Measurements from ENCODE around the gene DTNA. TPM values are rescaled to one million over a fixed set of nuclear protein-coding genes. Genes with fewer than 3 reads are reported as not detected.

DTNA gene
- total RNA-seq, 1 experiment from 2014 or later: 20.9 TPM

- DNase-seq (ENCODE audit: low spot score): no peak
Measured at GRCh38 chr18:34858188-34858587, 148.1 kb downstream of the DTNA start.

GRCh38 chr18:34859496-34859895 is 149.4 kb downstream of the DTNA start:
- DNase-seq (ENCODE audit: low spot score): no peak

GRCh38 chr18:34862561-34862960 is 152.5 kb downstream of the DTNA start:
- no peak for DNase-seq (ENCODE audit: low spot score)

DNA sequence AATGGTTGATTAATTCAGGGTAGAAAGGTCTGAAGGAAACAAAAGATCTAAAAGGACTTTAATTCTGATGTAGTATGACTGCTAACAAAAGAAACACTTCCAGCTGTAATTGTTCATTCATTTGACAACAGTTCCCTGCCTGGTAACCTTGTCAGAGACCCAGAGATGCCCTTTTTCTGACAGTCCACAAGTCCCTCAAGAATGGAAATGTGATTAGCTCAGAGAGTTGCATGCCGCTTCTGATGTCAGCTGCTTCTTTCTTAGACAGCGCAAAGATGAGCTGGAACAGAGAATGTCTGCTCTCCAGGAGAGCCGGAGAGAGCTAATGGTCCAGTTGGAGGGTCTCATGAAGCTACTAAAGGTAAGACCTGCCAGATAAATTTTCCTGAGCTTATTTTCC is 153.6 kb downstream of the DTNA start:
- DNase-seq (ENCODE audit: low spot score): no peak

DNA sequence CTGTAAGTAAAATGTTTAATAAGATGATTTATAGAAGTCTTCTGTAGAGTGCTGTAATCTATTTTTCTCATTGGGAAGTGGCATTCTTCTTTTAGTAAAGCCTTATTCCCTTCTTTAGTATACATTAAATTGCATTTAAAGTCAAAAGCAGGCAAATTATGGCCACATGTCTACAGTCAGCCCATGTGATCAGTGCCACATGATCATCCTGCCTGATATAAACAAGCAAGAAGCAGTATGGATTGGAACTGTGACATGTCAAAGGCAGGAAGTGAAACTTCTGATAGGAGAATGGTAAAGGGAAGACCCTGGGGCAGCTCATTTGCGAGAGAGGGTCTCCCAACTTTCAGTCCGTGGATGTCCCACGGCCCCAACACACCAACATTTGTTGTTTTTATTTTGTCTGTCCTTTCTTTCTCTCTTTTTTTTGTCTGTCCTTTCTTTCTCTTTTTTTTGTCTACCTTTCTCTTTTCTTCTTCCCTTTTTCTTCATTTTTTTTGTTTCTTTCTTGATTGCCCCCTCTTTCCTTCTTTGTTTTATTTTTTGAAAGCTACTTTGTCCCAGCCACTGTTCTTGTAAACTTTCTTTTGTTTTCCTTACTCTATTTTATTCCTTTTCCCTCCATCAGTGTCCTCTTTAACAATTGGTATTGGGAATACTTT is 154.9 kb downstream of the DTNA start:
- DNase-seq (ENCODE audit: low spot score): no peak

DNA sequence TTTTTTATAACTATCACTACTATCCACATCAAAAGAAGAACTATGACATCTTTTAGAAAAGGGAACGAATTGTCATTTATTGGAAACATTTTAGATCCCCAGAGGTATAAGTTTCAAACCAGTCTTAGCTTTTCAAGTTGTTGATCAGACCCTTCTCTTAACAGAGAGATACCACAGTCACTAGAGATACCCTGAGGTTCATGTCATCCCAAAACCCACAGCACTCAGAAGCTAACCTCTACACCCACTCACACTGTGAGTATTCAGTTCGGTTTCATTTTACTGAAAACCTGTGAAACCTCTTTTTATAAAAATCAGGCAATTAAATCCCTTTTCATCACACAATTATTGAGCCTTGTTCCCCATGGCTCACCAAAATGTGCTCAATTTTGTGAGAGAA is 156.2 kb downstream of the DTNA start:
- DNase-seq (ENCODE audit: low spot score): no peak

GRCh38 chr18:34866739-34867138 is 156.6 kb downstream of the DTNA start:
- DNase-seq (ENCODE audit: low spot score): no peak

- peak; percentile 27 for DNase-seq (ENCODE audit: low spot score)
Measured at GRCh38 chr18:34867520-34867919, 157.4 kb downstream of the DTNA start.

- no peak for DNase-seq (ENCODE audit: low spot score)
Measured at GRCh38 chr18:34870555-34871310, 160.6 kb downstream of the DTNA start.

GRCh38 chr18:34871435-34871834 is 161.3 kb downstream of the DTNA start:
- DNase-seq (ENCODE audit: low spot score): peak; percentile 46

DNA sequence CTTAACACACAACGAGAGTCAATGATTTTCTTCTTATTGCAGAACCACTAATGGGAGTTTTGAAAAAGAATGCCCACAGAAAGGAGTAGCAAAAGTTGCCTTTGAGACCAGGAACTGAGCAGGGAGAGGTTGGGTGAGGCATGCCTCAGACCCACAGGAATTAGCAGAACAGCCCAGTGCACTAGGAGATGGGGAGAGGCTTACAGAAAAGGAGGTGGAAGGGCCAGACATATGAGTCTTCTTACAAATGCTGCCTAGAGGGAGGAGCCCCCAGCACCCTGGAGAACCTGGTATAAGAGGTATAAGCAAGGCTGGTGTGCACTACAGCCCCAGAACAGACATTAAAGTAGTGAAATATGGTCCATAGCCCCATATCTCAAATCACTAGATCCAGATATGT is 162.0 kb downstream of the DTNA start:
- no peak for DNase-seq (ENCODE audit: low spot score)

DNA sequence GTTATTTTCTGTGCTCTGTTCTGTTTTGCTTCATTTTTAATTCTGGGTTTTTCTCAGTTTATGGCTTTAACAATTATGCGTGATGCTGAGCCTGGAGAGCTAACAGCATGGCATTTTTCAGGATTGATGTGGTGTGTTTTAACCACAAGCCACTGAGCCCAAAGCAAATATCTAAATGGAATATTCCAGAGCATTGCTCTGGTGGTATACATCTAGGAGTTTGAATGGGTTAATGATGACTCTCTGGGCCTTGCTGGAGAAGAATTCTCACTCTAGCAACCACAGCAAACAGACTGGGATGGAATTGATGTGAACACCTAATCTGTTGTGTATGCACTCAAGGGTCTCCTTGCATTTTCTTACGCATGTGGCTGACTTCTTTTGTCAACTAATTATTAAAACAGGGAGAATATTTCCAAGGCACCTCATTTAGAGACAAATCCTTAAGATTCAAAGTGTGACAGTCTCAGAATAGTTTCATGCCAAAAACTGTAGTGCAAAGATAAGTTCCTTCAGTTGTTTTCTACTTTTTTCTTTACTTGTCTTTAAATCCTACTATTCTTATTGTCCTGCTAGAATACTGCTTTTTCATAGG is 164.0 kb downstream of the DTNA start:
- no peak for DNase-seq (ENCODE audit: low spot score)

- DNase-seq (ENCODE audit: low spot score): no peak
Measured at GRCh38 chr18:34875150-34875549, 165.1 kb downstream of the DTNA start.

- DNase-seq (ENCODE audit: low spot score): no peak
Measured at GRCh38 chr18:34880403-34880802, 170.3 kb downstream of the DTNA start.

DNA sequence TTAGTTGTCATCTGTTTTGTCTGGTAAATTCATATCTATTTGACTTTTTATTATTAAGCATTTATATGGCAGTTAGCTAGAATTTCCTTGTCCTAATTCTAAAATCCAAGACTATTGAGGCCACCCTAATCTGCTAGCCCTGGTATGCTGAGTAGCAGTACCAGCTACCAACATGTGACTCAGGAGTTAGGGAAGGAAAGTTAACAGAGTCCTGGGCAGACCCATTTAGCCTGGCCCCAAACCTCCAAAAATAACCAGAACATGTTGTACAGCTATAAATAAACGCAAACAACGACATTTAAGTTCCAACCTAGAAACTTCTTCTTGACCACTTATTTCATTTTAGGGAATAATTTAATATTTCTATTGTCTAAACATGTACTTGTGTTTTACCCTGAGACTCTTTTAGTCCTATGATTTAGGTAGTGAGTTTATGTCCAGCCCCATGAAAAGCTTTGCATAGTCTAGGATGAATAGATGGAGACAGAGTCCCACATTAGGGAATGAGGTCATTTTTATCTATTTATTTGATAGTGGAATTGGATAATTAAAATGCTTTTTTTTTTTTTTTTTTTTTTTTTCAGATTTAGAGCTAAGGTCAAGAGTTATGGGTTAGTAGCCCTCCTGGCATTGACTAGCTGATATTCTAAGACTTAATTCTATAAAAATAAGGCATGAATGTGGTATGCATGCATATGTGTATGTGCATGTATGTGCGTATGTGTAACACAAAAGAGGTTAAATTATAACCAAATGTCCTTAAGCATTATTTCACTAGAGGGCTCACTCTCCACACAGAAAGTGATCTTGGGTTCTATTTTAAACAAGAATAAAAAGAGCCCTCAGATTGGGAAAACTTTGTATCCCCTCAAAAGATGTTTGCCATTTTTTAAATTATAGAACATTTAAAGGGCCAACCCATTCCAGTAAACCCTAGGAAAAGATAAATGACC is 171.1 kb downstream of the DTNA start:
- DNase-seq (ENCODE audit: low spot score): no peak

GRCh38 chr18:34884436-34884835 is 174.3 kb downstream of the DTNA start:
- DNase-seq (ENCODE audit: low spot score): no peak

- no peak for DNase-seq (ENCODE audit: low spot score)
Measured at GRCh38 chr18:34886177-34886576, 176.1 kb downstream of the DTNA start.

DNA sequence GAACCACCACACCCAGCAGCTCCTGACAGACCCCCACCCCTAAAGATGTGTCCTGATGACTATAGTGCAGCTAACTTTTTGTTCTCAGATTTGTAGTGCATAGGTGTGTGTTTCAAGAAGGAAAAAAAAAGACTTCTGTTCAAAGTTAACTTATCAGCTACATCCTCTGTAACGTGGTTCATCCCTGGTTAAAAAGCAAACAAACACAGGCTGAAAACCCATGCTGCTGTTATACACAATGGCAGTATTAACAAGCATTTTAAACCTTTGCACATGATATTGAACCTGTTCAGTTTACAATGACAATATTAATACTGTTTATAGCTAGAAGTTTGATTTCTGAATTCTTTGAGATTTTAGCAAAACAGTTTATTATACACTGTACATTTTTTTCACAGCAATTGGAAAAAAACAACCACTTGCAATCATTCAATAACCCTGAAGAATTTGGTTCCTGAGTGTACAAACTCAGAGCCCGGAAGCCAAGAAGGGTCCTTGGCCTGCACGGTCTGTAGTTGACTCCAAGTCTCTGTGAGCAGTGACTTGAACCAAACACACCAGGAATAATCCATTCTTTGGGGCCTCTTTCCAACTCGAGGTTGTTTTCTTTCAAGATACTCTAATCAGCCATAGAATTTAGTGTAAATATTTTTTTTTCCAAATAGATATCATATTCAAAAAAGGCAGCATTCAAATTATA is 177.9 kb downstream of the DTNA start:
- no peak for DNase-seq (ENCODE audit: low spot score)

DNA sequence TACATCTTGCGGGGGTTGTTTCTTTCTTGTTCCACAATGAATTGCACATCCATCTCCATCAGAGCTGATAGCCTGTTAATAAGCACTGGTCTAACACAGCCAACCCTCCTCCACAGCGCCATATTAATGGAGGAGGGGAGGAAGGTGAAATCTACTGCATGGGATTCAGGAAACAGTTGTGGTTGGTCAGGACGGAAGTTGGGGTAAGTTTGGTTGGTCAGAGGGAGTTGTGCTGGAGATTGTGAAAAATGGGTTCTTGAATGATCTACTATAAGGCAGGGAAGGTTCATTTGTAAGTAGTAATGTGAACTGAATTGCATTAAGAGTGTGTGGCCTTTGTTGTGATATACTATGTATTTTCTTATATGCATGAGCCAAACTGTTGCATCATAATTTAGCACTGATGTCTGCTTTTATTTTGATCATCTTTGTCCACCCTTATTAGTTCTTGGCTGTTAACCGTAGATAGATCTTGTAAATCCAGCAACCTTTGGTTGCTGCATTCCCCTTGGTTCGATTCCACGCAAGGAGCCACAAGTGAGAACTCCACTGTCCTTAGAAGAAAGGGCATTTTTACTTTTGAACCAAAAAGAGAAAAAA is 180.5 kb downstream of the DTNA start:
- no peak for DNase-seq (ENCODE audit: low spot score)

DNA sequence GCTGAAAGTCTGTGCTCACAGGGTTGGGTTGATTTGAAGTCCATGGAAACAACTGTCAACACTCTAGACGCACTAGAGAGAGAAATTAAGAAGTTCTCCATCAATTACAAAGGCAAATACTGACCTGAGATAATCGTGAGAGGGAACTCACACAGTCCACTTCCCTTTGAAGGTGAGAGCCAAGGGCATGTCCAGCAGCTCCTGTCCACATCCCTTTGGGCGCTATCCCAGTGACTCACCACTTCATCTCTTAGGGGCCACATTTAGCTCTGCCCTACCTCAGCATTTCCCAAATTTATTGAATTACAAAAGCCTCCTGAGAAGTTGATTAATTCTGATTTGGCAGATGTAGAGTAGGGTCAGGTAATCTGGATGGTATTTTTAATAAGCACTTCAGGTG is 182.3 kb downstream of the DTNA start:
- DNase-seq (ENCODE audit: low spot score): no peak

DNA sequence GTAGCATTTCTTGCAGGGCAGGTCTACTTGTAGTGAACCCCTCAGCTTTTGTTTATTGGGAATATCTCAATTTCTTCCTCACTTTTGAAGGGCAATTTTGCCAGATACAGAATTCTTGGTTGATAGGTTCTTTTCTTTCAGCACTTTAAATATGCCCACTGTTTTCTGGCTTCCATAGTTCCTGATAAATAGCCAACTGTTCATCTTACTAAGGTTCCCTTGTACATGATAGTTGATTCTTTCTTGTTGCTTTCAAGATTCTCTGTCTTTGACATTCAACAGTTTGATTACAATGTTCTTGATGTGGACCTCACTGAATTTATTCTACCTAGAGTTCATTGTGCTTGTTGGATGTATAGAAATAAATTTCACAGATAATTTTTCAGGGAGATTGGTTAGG is 183.1 kb downstream of the DTNA start:
- DNase-seq (ENCODE audit: low spot score): no peak
